Measurements from ENCODE around the gene IFITM5. TPM values are rescaled to one million over a fixed set of nuclear protein-coding genes. Genes with fewer than 3 reads are reported as not detected.

The IFITM5 gene
- polyA plus RNA-seq, 3 donors: not detected

GRCh38 chr11:344836-345578, 45.7 kb upstream of the IFITM5 start:
- Histone ChIP-seq H3K27ac (ENCODE audit: low read depth in 1 of 2, low read length in 2 of 2) (no peak overlapping the region), H3K36me3 (replicated peaks in 1 of 2; ENCODE audit: control insufficient read depth in 1 of 2, insufficient read depth in 2 of 2, low read length in 2 of 2) (no peaks in the 10 kb centered on the region), H3K9ac (ENCODE audit: insufficient read depth, low read length, poor library complexity, severe bottlenecking) (no peak overlapping the region), H2AFZ (ENCODE audit: insufficient read depth, low read depth, low read length, poor library complexity, severe bottlenecking) (no peak overlapping the region), H3K4me3 (replicated peaks in 1 of 3; ENCODE audit: low read depth in 2 of 3, low read length in 3 of 3) (no peak overlapping the region), H3K4me2 (replicated peaks; ENCODE audit: extremely low read depth, low read length, poor library complexity, severe bottlenecking) (no peak overlapping the region), H3K9me3 (replicated peaks in 1 of 2; ENCODE audit: control insufficient read depth in 1 of 2, insufficient read depth in 1 of 2, low read length in 2 of 2) (no peaks in the 10 kb centered on the region), H3K79me2 (ENCODE audit: insufficient read depth, low read length) (no peaks in the 10 kb centered on the region), H3K27me3 (ENCODE audit: control insufficient read depth in 2 of 2, insufficient read depth in 2 of 2, low read length in 2 of 2) (no peaks in the 10 kb centered on the region), H3K4me1 (ENCODE audit: control insufficient read depth in 1 of 2, insufficient read depth in 2 of 2, low read length in 2 of 2) (peaks cover 3 to 6% of the 10 kb centered on the region in 2 donors), H4K20me1 (ENCODE audit: insufficient read depth, low read length) (no peaks in the 10 kb centered on the region)
- intact Hi-C loops (cut with micrococcal nuclease): no loop called here
- WGBS (ENCODE audit: insufficient coverage): 100% methylated on average over 6 of the region's 11 CpGs
- H3K36me3 Mint-ChIP-seq: no peaks in the 10 kb centered on the region
- peak overlapping the region in 1 of 7 donors; percentile 10 for H3K27ac Mint-ChIP-seq
- no peak for TF ChIP-seq CTCF (IDR thresholded peaks at IDR 0.05)
- no peak overlapping the region for H3K4me3 Mint-ChIP-seq
- peaks cover 5 to 21% (median 16%) of the 10 kb centered on the region in 3 donors for H3K27me3 Mint-ChIP-seq (ENCODE audit: low read depth in 3 of 3)
- no peak for DNase-seq
- H3K4me1 Mint-ChIP-seq: peaks cover 11% of the 10 kb centered on the region
- H3K9me3 Mint-ChIP-seq: peaks cover 0 to 4% (median 0%) of the 10 kb centered on the region in 7 donors

GRCh38 chr11:342328-342727, 43.0 kb upstream of the IFITM5 start:
- H3K27ac Mint-ChIP-seq: peak overlapping the region in 1 of 7 donors; percentile 4
- peaks cover 7% of the 10 kb centered on the region for H3K4me1 Mint-ChIP-seq
- Histone ChIP-seq H3K4me3 (replicated peaks in 1 of 3; ENCODE audit: low read depth in 2 of 3, low read length in 3 of 3) (no peak overlapping the region), H3K4me1 (ENCODE audit: control insufficient read depth in 1 of 2, insufficient read depth in 2 of 2, low read length in 2 of 2) (no peaks in the 10 kb centered on the region), H3K27me3 (ENCODE audit: control insufficient read depth in 2 of 2, insufficient read depth in 2 of 2, low read length in 2 of 2) (no peaks in the 10 kb centered on the region), H3K79me2 (ENCODE audit: insufficient read depth, low read length) (no peaks in the 10 kb centered on the region), H3K27ac (ENCODE audit: low read depth in 1 of 2, low read length in 2 of 2) (no peak overlapping the region), H3K36me3 (replicated peaks in 1 of 2; ENCODE audit: control insufficient read depth in 1 of 2, insufficient read depth in 2 of 2, low read length in 2 of 2) (no peaks in the 10 kb centered on the region), H3K9me3 (replicated peaks in 1 of 2; ENCODE audit: control insufficient read depth in 1 of 2, insufficient read depth in 1 of 2, low read length in 2 of 2) (no peaks in the 10 kb centered on the region), H4K20me1 (ENCODE audit: insufficient read depth, low read length) (no peaks in the 10 kb centered on the region), H3K4me2 (replicated peaks; ENCODE audit: extremely low read depth, low read length, poor library complexity, severe bottlenecking) (no peak overlapping the region), H2AFZ (ENCODE audit: insufficient read depth, low read depth, low read length, poor library complexity, severe bottlenecking) (no peak overlapping the region), H3K9ac (ENCODE audit: insufficient read depth, low read length, poor library complexity, severe bottlenecking) (no peak overlapping the region)
- peaks cover 5 to 11% (median 9%) of the 10 kb centered on the region in 3 donors for H3K27me3 Mint-ChIP-seq (ENCODE audit: low read depth in 3 of 3)
- WGBS (ENCODE audit: insufficient coverage): 58% methylated on average over 2 of the region's 3 CpGs
- H3K4me3 Mint-ChIP-seq: no peak overlapping the region
- DNase-seq: no peak
- no peaks in the 10 kb centered on the region for H3K36me3 Mint-ChIP-seq
- intact Hi-C loops (cut with micrococcal nuclease): no loop called here
- no peak for TF ChIP-seq CTCF (IDR thresholded peaks at IDR 0.05)
- peaks cover 0 to 4% (median 0%) of the 10 kb centered on the region in 7 donors for H3K9me3 Mint-ChIP-seq
